Measurements from ENCODE around the gene CIT.
"Not testable (repeated sequence)": the region's sequence is repeated elsewhere in the genome, so short reads cannot be mapped to it uniquely, and the experiment has no call there.

The CIT gene

GRCh38 chr12:119876761-119877638 lies at the start of gene CIT:
TSS of gene CIT (minus strand) at chr12:119877320. CDS start at chr12:119876168, 1,152 bp downstream.
- DNase-seq: peak; percentile 83

GRCh38 chr12:119925269-119925668 lies 48.1 kb upstream of the CIT start:
- no peak for DNase-seq

GRCh38 chr12:119920064-119920463 lies 42.9 kb upstream of the CIT start:
- DNase-seq: no peak

- no peak for DNase-seq
Observed at GRCh38 chr12:119915894-119916510, 38.9 kb upstream of the CIT start.

- DNase-seq: no peak
Observed at GRCh38 chr12:119914666-119915065, 37.5 kb upstream of the CIT start.

GRCh38 chr12:119913536-119914330 lies 36.6 kb upstream of the CIT start:
- DNase-seq: no peak

- no peak for DNase-seq
Observed at GRCh38 chr12:119911182-119911581, 34.1 kb upstream of the CIT start.

- no peak for DNase-seq
Observed at GRCh38 chr12:119910586-119910985, 33.5 kb upstream of the CIT start.

- peak; percentile 39 for DNase-seq
Observed at GRCh38 chr12:119902084-119902509, 25.0 kb upstream of the CIT start.

GRCh38 chr12:119901670-119902069 lies 24.6 kb upstream of the CIT start:
- no peak for DNase-seq

- DNase-seq: no peak
Observed at GRCh38 chr12:119894916-119895315, 17.8 kb upstream of the CIT start.

GRCh38 chr12:119892611-119893010 lies 15.5 kb upstream of the CIT start:
- DNase-seq: not testable (repeated sequence)

- DNase-seq: no peak
Observed at GRCh38 chr12:119885549-119885948, 8.4 kb upstream of the CIT start.

GRCh38 chr12:119883791-119884190 lies 6.7 kb upstream of the CIT start:
- not testable (repeated sequence) for DNase-seq

- DNase-seq: no peak
Observed at GRCh38 chr12:119883237-119883636, 6.1 kb upstream of the CIT start.

GRCh38 chr12:119877639-119877948 lies 474 bp upstream of the CIT start:
- DNase-seq: no peak

- no peak for DNase-seq
Observed at GRCh38 chr12:119870457-119870856, 6.7 kb downstream of the CIT start.

- DNase-seq: no peak
Observed at GRCh38 chr12:119869720-119870119, 7.4 kb downstream of the CIT start.

- no peak for DNase-seq
Observed at GRCh38 chr12:119868992-119869391, 8.1 kb downstream of the CIT start.

GRCh38 chr12:119864591-119864990 lies 12.5 kb downstream of the CIT start:
- no peak for DNase-seq

- DNase-seq: no peak
Observed at GRCh38 chr12:119859241-119859640, 17.9 kb downstream of the CIT start.

GRCh38 chr12:119857041-119857591 lies 20.0 kb downstream of the CIT start:
- no peak for DNase-seq

- no peak for DNase-seq
Observed at GRCh38 chr12:119850330-119850729, 26.8 kb downstream of the CIT start.
